Measurements from ENCODE around the gene KANSL1.

KANSL1 gene

DNA sequence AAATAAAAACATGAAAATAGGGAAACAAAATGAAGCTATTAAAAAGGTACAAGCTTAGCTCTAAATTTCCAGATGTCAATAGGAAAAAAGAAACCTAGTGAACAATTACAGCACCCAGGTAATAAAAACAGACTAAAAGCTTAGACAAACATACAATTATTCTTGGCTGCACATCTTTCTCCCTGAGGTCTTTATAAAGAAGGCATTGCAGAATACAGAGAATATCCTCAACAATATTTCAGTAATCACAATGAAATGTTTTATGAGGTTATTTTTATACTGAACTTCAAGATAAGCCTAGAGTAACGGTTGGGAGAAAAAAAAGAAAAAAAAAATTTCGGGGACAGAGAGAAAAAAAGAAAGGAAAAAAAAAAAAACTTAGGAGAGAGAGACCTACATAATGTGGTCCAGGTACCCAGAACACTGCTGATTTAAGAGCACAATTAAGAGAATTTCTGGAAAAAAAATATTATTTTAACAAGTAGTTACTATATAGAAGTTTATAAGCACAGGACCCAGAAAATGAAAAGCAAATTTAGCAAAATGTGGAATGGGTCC, 26.5 kb downstream of the KANSL1 start:
- FAIRE-seq = no peak

DNA sequence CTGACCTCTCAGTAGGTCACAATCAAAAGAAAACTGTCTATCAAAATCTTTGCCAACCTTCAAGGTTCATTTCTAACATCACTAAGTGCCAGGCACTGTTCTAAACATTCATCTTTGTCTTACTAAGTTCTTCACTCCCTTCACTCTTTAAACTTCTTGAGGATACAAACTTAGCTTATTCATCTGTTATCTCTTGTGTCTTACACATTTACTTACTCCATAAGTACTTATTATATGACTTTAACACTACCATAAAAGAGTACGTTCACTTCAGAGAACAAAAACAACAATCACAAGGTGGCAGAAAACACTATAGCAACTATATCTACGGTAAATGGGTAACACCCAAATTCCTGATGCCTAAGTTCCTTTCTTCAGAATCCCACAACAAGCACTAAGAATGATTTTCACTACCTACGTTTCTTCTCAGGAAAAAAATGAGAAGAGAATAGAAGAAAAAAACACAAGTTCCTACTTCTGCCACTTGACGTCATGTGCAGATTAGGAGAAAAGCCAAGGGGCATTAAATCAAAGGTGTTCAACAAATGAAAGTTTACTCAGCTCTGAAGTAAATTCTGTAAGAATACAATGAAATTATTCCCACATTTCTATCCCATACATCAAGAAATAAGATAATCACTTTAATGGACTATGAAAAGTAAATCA, 29.2 kb downstream of the KANSL1 start:
- FAIRE-seq = no peak

DNA sequence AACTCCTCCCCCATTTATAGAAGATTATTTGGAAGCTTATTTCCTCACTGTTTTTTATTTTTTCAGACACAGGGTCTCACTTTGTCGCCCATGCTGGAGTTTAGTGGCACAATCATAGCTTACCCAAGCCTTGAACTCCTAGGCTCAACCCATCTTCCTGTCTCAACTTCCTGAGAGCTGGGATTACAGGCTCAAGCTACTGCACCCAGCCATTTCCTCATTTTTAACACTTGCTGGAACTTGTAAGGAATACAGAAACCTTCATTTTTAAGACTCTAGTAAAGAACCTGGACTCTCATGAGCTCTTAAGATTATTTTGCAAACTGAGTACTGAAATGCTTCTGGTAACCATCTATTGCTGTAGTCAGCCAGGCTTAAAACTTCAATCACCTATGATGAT, 29.9 kb downstream of the KANSL1 start:
- FAIRE-seq = no peak

DNA sequence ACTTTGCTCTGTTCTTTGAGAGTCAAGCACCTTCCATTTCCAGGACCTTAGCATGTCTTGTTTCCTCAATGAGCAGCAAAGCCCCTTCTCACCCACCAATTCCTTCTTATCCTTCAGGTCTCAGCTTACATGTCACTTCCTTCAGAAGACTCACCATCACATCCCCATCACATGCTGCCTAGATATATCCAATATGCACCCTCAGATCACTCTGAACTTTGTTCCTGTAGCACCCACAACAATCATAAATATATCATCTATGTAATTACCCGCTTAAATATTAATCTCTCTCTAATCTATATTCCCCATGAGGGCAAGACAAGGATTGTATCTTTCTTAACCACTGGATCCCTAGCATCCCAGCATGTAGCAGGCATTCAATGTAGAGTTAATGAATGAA, 30.4 kb downstream of the KANSL1 start:
- no peak for FAIRE-seq

DNA sequence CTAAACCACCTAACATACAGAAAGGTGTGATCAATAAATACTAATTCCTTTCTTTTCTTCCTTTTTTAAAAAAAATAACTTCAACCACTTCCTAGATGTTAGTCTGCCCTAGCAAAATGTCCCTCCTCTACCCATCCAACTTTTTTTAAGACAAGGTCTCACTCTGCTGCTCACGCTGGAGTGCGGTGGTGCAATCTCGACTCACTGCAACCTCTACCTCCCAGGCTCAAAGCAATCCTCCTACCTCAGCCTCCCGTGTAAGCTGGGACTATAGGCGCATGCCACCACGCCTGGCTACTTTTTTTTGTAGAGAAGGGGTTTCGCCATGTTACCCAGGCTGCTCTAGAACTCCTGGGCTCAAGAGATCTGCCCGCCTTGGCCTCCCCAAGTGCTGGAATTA, 33.1 kb downstream of the KANSL1 start:
- FAIRE-seq = no peak

DNA sequence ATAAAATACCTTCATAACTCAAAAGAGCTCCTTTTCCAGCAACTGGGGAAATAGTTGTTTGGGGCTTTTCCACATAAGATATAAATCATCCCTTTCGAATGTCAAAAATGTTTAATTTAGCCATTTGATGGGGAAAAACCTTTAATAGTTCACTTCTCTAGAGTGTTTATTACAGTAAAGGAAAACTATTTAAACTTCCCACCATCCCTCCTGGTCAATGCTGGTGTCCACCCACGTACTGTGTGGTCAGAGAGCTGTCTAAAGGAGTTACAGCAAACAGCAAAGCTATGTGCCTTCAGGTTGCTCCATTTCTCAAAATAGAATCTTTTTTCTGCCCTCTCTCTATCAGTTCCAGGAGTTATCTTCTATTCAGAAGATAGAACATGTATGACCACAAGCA, 33.5 kb downstream of the KANSL1 start:
- FAIRE-seq = no peak

DNA sequence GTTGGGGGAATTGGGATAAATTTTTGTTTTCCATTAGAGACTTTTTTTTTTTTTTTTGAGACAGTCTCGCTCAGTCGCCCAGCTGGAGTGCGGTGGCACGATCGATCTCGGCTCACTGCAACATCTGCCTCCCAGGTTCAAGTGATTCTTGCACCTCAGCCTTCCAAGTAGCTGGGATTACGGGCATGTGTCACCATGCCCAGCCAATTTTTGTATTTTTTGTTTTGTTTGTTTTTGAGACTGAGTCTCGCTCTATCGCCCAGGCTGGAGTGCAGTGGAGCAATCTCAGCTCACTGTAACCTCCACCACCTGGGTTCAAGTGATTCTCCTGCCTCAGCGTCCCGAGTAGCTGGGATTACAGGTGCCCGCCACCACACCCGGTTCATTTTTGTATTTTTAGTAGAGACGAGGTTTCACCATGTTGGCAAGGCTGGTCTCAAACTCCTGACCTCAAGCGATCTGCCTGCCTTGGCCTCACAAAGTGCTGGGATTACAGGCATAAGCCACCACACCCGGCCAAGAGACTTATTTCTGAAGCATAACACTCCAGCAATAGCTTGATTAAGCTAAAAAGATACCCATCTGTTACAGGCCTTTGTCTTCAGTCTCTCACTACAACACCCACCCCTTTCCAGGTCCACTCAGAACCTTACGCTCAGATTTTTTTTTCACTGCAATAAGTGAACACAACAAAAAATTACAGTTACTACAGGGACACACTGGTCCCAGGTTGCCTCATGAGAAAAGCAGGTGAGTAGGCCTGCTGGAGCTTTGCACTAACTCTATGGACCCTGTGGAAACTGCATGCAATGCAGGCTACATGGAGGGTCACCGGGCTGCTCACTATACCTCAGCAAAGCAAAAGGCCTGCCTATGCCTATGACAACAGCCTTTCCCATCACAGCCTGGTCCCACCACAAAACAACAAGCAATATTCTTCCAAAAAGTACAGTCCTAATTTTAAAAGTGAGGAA, 34.6 kb downstream of the KANSL1 start:
- no peak for FAIRE-seq

DNA sequence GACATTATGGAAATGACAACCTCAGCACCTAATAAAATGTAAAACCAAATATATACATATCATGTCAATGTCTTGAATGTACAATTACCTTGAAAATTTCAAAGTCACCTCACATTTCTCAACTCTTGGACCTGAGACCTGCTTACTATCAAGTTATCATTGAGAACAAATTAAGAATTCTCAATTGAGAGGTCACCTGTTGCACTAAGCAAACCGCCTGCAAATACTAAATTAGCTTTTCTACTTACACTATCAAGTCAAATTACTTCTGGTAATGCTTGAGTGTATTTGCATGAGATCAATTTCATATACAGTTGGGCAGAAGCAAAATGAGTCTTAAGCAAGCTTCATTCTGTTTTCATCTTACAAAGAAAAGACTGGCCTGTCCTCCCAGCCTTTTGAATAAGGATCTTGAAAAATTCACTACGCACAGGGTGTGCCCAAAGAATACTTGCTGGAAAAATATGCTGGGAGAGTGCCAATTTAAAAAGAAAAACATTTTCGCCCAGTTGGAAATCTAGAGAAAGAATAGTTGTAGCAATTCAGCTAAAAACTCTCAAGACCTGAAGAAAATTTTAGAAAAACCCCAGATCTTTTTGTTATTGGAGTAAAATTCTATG, 35.7 kb downstream of the KANSL1 start:
- no peak for FAIRE-seq

DNA sequence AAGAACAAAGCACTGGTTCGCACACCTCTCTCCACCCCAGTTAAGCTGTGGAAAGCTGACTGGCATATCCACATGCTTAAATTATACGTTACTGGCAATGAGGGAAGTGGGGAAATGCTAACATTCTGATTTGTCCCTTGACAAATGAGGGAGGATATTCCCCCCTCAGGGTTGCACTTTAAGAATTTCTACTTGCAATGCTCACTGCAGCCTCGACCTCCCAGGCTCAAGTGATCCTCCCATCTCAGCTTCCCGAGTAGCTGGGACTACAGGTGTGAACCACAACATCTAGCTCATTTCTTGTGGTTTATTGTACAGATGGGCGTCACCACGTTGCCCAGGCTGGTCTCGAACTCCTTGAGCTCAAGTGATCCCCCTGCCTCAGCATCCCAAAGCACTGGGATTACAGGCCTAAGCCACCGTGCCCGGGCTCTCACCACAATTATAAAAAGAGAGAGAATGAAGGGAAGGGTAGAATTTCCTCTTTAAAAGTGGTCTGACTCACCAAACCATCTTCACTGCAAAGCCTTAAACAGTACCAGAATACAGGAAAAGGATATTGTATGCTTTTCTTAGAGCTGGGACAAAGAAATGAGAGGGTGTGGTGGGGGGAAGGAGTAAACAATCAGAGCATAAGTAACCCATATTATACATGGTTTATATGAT, 38.9 kb downstream of the KANSL1 start:
- FAIRE-seq = no peak

DNA sequence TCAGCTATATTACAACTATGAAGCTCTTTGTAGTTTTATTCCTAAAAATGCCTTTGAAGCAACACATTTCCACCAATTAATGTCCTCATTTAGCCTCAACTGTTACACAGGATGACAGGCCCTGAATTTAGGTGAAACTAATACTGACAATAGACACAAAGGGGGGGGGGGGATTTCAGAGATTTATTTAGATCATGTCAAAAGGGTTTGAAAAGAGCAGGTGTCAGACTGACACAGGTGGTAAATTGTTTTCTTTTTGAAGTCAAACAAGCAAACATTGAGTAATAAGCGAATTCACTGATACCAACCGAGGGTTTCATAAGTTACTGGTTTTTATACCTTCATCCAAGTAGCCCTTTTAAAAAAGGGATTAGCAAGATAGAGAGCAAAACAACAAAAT, 40.8 kb downstream of the KANSL1 start:
- FAIRE-seq = no peak

DNA sequence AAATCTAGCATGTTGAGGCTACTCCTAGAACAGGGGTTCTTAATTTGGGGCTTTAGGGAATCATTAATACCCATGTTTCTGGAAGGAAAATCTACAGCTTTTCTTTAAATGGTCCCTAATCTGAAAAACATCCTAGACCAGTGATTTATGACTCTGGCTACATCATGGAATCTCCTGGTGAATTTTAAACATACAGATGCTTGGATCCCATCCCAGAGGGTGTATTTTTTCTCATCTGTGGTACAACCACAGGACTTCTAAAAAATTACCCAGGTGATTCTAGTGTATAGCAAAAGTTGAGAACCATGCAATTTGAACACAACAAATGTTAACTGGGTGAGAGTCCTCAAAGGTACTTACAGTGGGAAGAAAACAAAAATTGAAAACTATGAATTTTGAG, 41.5 kb downstream of the KANSL1 start:
- no peak for FAIRE-seq

DNA sequence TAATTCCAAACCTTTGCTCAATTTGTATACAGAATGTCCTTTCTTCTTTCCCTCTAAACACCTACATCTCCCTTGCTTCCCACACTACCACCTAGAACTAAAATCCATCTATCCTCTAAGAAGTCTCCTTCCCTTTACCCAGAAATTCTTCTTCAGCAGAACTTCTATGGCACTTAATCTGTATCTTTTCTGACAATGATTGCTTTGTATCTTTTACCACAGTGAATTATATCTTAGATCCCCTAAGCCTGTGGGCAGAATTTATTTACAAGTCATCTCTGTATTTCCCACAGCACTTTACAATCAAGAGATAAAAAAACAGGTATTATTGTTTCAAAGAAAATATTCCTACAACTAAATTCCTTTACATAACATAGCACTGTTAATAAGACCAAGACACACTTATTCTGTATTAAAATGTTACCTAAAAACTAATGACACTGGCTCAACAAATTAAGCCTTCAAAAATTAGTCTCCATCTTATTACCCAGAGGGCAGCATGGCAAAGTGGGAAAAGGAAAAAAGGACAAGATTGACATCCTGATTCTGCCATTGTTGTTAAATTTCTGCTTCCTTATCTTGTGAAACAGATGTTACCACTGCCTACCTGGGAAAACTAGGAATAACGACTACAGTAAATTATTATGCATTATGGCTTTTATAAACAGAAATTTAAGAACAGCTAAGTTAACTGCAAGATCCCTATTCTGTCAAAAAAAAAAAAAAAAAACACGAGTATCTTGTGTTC, 42.8 kb downstream of the KANSL1 start:
- no peak for FAIRE-seq

DNA sequence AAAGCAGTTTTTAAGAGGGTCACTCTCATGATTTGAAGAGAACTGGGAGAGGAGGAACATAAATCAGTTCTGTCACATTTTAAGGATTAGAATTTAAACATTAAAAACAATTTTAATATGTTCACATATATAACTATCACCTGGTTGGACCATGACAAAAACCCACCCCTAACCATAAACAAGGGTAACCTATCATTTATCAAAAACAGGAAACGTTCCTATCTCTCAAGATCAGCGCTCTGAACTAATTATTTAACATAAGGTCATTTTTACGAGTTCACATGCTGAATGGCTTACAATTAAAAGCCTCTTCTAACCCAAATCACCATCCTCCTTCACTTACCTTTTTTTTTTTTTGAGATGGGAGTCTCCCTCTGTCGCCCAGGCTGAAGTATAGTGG, 45.0 kb downstream of the KANSL1 start:
- FAIRE-seq = no peak

DNA sequence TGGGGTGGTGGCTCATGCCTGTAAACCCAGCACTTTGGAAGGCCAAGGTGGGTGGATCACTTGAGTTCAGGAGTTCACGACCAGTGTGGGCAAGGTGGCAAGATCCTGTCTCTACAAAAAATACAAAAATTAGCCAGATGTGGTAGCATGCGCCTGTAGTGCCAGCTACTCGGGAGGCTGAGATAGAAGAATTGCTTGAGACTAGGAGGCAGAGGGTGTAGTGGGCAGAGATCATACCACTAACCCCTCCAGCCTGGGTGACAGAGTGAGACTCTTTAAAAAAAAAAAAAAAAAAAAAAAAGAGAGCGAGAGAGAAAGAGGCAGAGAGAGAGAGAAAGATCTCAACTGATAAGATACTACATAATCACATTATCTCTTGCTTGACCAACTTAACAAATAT, 45.9 kb downstream of the KANSL1 start:
- FAIRE-seq = no peak

DNA sequence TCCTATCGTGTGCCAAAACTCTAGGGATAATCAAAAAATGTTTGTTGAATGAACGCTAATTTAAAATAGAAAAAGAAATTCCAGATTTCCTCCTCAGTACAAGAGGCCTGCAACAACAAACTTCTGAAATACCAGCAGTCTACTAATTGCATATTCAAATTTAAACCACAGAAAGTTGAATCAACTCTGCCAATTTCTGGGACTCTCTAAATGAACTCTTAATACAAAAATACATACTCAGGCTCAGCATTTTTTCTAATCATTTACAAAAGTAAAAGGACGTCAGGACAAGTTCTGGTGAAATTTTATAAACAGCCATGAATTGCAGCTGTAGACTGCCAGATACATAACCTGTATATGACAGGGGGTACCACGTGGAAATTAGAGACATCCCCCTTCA, 49.0 kb downstream of the KANSL1 start:
- no peak for FAIRE-seq

DNA sequence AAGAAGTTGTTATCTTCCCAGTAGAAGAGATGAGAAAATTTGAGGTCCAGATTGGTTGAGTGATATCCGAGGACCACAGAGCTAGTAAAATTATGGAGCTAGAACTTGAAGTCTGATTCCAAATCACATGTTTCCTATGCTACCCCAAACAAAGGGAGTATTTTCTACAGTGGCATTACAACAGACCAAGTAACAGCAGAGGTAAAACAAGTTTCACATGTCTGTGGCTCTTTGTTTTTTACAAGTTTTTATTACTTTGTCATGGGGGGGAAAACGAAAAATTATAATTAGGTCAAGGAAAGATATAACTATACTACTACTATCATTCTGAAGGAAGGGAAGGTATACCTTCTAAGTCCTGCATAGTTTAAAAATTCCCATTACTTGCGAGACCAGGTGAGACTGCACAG, 49.4 kb downstream of the KANSL1 start:
- FAIRE-seq = no peak

DNA sequence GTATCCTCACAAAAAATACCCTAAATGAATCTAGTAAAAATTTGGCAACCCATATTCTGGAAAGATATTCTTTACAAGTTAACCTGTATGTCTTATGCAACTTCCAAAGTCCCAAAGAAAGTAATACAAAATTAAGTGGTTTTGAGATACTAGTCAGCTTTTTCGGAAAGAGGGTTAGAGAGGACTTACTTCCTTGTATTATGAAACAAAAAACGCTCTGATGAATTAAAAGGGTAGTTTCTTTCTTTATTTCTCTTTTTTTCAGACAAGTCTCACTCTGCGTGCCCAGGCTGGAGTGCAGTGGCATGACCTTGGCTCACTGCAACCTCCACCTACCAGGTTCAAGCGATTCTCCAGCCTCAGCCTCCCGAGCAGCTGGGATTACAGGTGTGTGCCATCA, 51.6 kb downstream of the KANSL1 start:
- FAIRE-seq = no peak

DNA sequence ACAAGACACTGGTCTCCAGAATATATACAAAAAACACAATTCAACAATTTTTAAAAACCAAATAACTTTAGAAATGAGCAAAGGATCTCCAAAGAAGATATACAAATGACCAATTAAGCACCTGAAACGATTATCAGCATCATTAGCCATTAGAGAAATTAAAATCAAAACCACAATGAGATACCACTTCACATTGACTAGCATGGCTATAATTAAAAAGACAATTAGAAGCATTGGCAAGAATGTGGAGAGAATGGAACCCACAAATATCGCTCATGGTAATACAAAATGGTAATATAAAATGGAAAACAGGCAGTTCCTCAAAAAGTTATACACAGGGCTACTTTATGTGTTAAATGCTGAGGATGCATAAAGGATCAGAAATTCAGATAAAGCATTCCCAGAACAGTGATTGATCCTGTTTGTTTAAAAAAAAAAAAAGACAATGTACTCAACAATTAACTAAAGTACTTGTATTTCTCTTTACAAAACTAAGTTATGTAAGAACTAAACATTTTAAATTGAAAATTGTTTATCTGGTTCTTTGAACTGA, 52.5 kb downstream of the KANSL1 start:
- FAIRE-seq = no peak

DNA sequence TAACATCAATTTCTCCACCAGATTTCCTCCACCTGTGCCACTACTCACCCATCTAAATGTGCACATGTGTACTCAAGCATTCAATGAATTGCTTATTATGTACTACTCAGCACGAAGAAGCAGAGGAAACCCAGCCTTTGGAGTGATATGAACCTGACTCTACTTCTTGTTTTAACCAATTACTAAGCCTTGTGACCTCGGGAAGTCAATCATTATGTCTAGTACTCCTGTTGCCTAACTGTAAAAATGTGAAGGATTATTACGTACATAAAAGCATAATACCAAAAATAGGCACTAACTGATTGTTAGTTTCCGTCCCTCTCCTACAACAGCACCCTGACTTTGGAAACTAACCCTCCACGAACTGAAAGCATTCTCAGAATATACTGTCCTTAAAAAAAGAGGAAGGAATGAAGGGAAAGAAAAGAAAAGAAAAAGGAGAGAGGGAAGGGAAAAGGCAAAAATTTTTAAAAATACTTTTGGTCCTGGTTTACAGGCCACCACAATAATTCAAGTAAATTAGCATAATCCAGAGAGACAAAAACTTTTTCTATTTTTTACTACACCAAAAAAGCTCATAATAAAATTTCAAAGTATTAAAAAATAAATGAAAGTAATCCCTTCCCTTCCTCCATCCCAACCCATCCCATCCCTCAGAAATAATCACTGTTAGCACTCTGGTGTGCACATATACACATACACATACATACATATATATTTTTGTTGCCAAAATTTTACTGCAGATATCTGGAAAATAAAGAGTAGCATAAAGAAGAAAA, 53.6 kb downstream of the KANSL1 start:
- FAIRE-seq = no peak

DNA sequence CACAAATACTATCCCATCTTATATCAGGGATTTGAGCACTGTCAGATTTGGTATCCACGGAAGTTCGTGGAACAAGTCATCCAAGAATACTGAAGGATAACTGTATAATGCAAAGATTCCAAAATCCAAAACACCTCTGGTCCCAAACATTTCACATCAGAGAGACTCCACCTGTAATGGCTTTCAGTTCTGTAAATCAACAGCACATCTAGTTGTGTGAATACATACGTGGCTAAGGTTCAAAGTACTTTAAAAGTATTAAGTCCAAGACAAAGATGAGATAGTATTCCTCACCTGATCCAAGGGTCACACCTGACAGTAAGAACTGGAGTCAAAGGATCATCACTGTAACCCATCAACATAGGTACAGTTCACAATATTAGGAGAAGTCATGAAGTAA, 54.8 kb downstream of the KANSL1 start:
- no peak for FAIRE-seq

DNA sequence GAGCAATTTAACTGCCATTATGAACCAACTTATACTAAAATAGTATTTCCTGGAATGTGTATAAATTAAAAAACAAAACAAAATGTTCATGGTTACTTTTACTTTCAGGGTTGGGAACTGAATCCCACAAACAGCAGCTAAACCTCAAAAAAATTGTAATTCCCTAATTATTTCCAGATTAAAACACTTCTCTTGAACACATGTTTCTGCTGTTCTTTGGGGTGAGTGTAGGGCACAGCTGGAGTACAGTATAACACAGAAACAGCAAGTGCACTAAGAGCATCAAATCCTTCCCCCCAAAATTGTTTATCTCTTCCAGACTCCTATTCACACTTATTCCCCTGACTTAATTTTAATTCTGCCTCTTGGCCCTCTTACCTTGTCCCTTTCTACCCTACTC, 56.4 kb downstream of the KANSL1 start:
- no peak for FAIRE-seq

All from colon (tissue), 2 donors.